HCT116 (cell line): ENCODE measurements around the gene C2orf92. TPM values are rescaled to one million over a fixed set of nuclear protein-coding genes. Genes with fewer than 3 reads are reported as not detected.

Source experiments
- ATAC-seq: fragments of 200-7000 bp; cut with Tn5 transposase; 2 replicates; pipeline ENCODE4 v1.9.1; 2020; ENCODE audit warnings: mild to moderate bottlenecking, moderate library complexity
- BruUV-seq: library from RNA; stranded (reverse); fragments of 400-500 nt; replicated peaks from 2 replicates; lab custom pipeline; 2021; lab: Mats Ljungman, UMichigan
- CTCF ChIA-PET: fragments of 300-600 bp; sonication (Branson Sonifier 250); formaldehyde crosslinking; loops from one replicate; lab custom pipeline; 2021; ENCODE audit warnings: antibody characterized with exemption; lab: Charles Lee
- POLR2A ChIA-PET: fragments of 300-600, 350-600 bp; sonication (Branson Sonifier 250); formaldehyde crosslinking; loops from one replicate; lab custom pipeline; 2021; ENCODE audit warnings: antibody characterized with exemption; lab: Charles Lee
- RAD21 ChIA-PET, 2 experiments: fragments of 300-600 bp; sonication (Branson Sonifier 250); formaldehyde crosslinking; loops; one replicate each; lab custom pipeline; 2023; ENCODE audit warnings: low total read pairs in 2 of 2; ENCODE audit not compliant: uncharacterized antibody in 2 of 2, unreplicated experiment in 2 of 2, low non-redundant PET in 1 of 2; lab: Charles Lee
- DNase-seq: peaks from one replicate; pipeline ENCODE4 v3.0.0-alpha.2; 2010; ENCODE audit warnings: low read depth, low spot score
- H2AFZ ChIP-seq: fragments of 200-600 bp; shearing (Covaris generic), sonication (generic); 2 replicates; pipeline ENCODE4 v1.6.1; 2017; ENCODE audit warnings: low read depth, mixed run types, mixed read lengths, antibody characterized with exemption, low read length; ENCODE audit not compliant: poor library complexity, severe bottlenecking
- H3K27ac ChIP-seq: 2 replicates; pipeline ENCODE4 v1.5.1; 2012; ENCODE audit warnings: low read depth, low read length
- H3K27me3 ChIP-seq: fragments of 200-600 bp; sonication (generic); 2 replicates; pipeline ENCODE4 v1.6.1; 2016; ENCODE audit warnings: mixed run types, low read length, mixed read lengths; ENCODE audit not compliant: insufficient read depth
- H3K36me3 ChIP-seq, 2 experiments: fragments of 200-500 bp in 1 of 2; fragments of 200-600 bp in 1 of 2; sonication (Bioruptor generic) in 1 of 2; sonication (generic) in 1 of 2; 2 replicates each; pipeline versions ENCODE4 v1.5.1 to v1.6.1; 2014 to 2016; ENCODE audit warnings: low read length in 2 of 2, inconsistent platforms in 1 of 2, mixed read lengths in 1 of 2, mixed run types in 1 of 2; ENCODE audit not compliant: insufficient read depth in 2 of 2, control insufficient read depth in 1 of 2
- H3K4me1 ChIP-seq, 2 experiments: fragments of 200-600 bp in 1 of 2; sonication (generic) in 1 of 2; 2 replicates each; pipeline versions ENCODE4 v1.5.1 to v1.6.1; 2012 to 2017; ENCODE audit warnings: low read length in 2 of 2, inconsistent platforms in 1 of 2, mild to moderate bottlenecking in 1 of 2, mixed read lengths in 1 of 2, mixed run types in 1 of 2, moderate library complexity in 1 of 2; ENCODE audit not compliant: insufficient read depth in 2 of 2, control insufficient read depth in 1 of 2
- H3K4me2 ChIP-seq: fragments of 200-600 bp; sonication (generic); 2 replicates; pipeline ENCODE4 v1.6.1; 2017; ENCODE audit warnings: mixed run types, low read length, mixed read lengths
- H3K4me3 ChIP-seq, 2 experiments: fragments of 200-600 bp in 1 of 2; sonication (generic) in 1 of 2; replicated peaks in 1 of 2; 2 replicates each; pipeline ENCODE4 v1.5.1; 2011 to 2016; ENCODE audit warnings: low read length in 2 of 2, control low read depth in 1 of 2, low read depth in 1 of 2, mild to moderate bottlenecking in 1 of 2, mixed read lengths in 1 of 2, mixed run types in 1 of 2
- H3K79me2 ChIP-seq: fragments of 200-600 bp; sonication (generic); 2 replicates; pipeline ENCODE4 v1.6.1; 2017; ENCODE audit warnings: mild to moderate bottlenecking, mixed run types, low read length, moderate library complexity, mixed read lengths; ENCODE audit not compliant: insufficient read depth
- H3K9ac ChIP-seq: fragments of 200-600 bp; sonication (generic); 2 replicates; pipeline ENCODE4 v1.6.1; 2016; ENCODE audit warnings: low read length, mixed read lengths
- H3K9me2 ChIP-seq: fragments of 200-600 bp; sonication (generic), shearing (Covaris generic); 2 replicates; pipeline ENCODE4 v1.6.1; 2017; ENCODE audit warnings: mixed run types, mild to moderate bottlenecking, moderate library complexity; ENCODE audit not compliant: insufficient read depth
- H3K9me3 ChIP-seq, 2 experiments: fragments of 200-500 bp in 1 of 2; fragments of 200-600 bp in 1 of 2; sonication (Bioruptor generic) in 1 of 2; sonication (generic) in 1 of 2; 2 replicates each; pipeline ENCODE4 v1.6.1; 2014 to 2017; ENCODE audit warnings: low read length in 2 of 2, mixed read lengths in 2 of 2, inconsistent platforms in 1 of 2, low read depth in 1 of 2, mild to moderate bottlenecking in 1 of 2, mixed run types in 1 of 2, moderate library complexity in 1 of 2; ENCODE audit not compliant: control insufficient read depth in 1 of 2, insufficient read depth in 1 of 2
- H4K20me1 ChIP-seq: fragments of 200-600 bp; sonication (generic), shearing (Covaris generic); 2 replicates; pipeline ENCODE4 v1.6.1; 2017; ENCODE audit warnings: mixed run types, mild to moderate bottlenecking, moderate library complexity; ENCODE audit not compliant: insufficient read depth
- ATF3 ChIP-seq: IDR thresholded peaks from 2 replicates; pipeline ENCODE4 v1.6.1; 2012
- CBX3 ChIP-seq: IDR thresholded peaks from 2 replicates; pipeline ENCODE4 v1.6.1; 2012; ENCODE audit warnings: low read depth
- CEBPB ChIP-seq: IDR thresholded peaks from 2 replicates; pipeline ENCODE4 v1.6.1; 2012; ENCODE audit warnings: low read depth
- EGR1 ChIP-seq: IDR thresholded peaks from 2 replicates; pipeline ENCODE4 v1.6.1; 2012; ENCODE audit warnings: low read depth
- EZH2phosphoT487 ChIP-seq: fragments of 200-600 bp; IDR thresholded peaks from 2 replicates; pipeline ENCODE4 v1.6.1; 2018; ENCODE audit warnings: antibody characterized with exemption, borderline replicate concordance
- FOSL1 ChIP-seq: IDR thresholded peaks from 2 replicates; pipeline ENCODE4 v1.6.1; 2012; ENCODE audit warnings: low read depth
- MAX ChIP-seq: IDR thresholded peaks from 2 replicates; pipeline ENCODE4 v1.6.1; 2012
- POLR2AphosphoS5 ChIP-seq: IDR thresholded peaks from 2 replicates; pipeline ENCODE4 v1.6.1; 2011; ENCODE audit warnings: mild to moderate bottlenecking, low read depth, low read length, moderate library complexity
- RAD21 ChIP-seq: IDR thresholded peaks from 2 replicates; pipeline ENCODE4 v1.6.1; 2012; ENCODE audit warnings: low read depth, mild to moderate bottlenecking
- YY1 ChIP-seq: IDR thresholded peaks from 2 replicates; pipeline ENCODE4 v1.6.1; 2011; ENCODE audit warnings: low read length, low read depth, moderate library complexity, mild to moderate bottlenecking; ENCODE audit not compliant: insufficient replicate concordance; ENCODE audit errors: extremely low read depth
- ZFX ChIP-seq: fragments of 450-650 bp; IDR thresholded peaks from 2 replicates; pipeline ENCODE4 v1.6.1; 2017
- ZNF274 ChIP-seq: fragments of 200-500 bp; sonication (Bioruptor generic); IDR thresholded peaks from 2 replicates; pipeline ENCODE4 v1.6.1; 2014; ENCODE audit warnings: mild to moderate bottlenecking, low read depth, low read length, inconsistent platforms
- intact Hi-C: fragments of 100-400 bp; cut with micrococcal nuclease; formaldehyde crosslinking; loops from 2 replicates; pipeline ENCODE4 v1.10.0; 2022
- total RNA-seq: library from RNA; stranded (reverse); gene quantifications from one replicate; pipeline ENCODE4 v1.2.1, GENCODE V29; 2021; ENCODE audit not compliant: unreplicated experiment
- TF ChIP-seq, protein P1 (sequence below): IDR thresholded peaks from 2 replicates; pipeline ENCODE4 v1.6.1; 2012; ENCODE audit warnings: low read depth

C2orf92 gene
- total RNA-seq, 1 experiment from 2014 or later: 3.0 TPM

- H3K4me2 ChIP-seq: no peak overlapping the region
- no peaks in the 10 kb centered on the region for H3K27me3 ChIP-seq
- POLR2A ChIA-PET: no interaction called here
- no peak overlapping the region for H2AFZ ChIP-seq
- BruUV-seq: no TSS peak
- H3K4me3 ChIP-seq: no peak overlapping the region
- intact Hi-C loops: loop anchor here (2.0 kb wide), 1 partner anchor 1135 kb away; no protein-coding TSS in a partner anchor
- no peak for TF ChIP-seq MAX
- no peak for TF ChIP-seq EZH2phosphoT487
- no peak for TF ChIP-seq CEBPB
- no peak for TF ChIP-seq FOSL1
- RAD21 ChIA-PET: no interaction called here
- peaks cover 0 to 3% of the 10 kb centered on the region in 2 experiments; a peak in 1 of 4 replicates for H3K4me1 ChIP-seq
- H3K9me2 ChIP-seq: no peaks in the 10 kb centered on the region
- no peak for ATAC-seq
- no peaks in the 10 kb centered on the region for H3K36me3 ChIP-seq
- CTCF ChIA-PET: no interaction called here
- H3K9ac ChIP-seq: no peak overlapping the region
- H3K27ac ChIP-seq: no peak overlapping the region
- H4K20me1 ChIP-seq: no peaks in the 10 kb centered on the region
- no peaks in the 10 kb centered on the region for H3K79me2 ChIP-seq
- DNase-seq: no peak
- no peaks in the 10 kb centered on the region for H3K9me3 ChIP-seq
Measured at GRCh38 chr2:97701851-97702465, 32.4 kb downstream of the C2orf92 start.

DNA sequence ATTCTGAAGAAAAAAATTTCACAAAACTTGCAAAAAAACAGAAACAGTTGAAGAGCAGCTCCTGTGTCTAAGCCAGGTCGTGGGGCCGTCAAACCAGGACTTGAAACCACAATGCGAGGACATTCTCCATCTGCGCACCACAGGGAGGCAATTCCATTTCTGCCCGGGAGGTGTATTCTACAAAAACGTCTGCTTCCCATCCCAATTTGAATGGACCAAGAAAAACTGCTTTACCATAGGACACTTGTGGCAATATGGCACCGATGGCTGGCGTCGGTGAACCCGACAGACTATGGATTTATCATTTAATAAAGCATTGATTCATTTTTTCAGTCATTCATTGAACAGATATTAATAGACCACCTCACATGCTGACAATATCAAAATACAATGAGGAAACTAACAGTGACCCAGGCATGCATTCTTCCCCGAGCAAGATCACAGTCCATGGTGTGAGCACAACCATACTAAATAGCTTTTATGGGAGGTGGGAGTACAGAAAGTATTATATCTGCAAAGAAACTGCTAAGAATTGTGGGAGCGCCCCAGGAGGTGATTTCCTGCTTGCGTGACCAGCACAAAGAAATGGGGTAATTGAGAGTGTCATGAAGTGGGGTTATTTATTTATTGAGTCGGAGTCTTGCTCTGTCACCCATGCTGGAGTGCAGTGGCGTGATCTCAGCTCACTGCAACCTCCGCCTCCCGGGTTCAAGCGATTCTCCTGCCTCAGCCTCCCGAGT is 33.4 kb downstream of the C2orf92 start:
- intact Hi-C loops: no loop called here
- CTCF ChIA-PET: no interaction called here
- no TSS peak for BruUV-seq

More for the DNA sequence above, 33.4 kb downstream of the C2orf92 start:
- Histone ChIP-seq H3K36me3 (no peaks in the 10 kb centered on the region), H3K79me2 (no peaks in the 10 kb centered on the region), H3K9me2 (no peaks in the 10 kb centered on the region), H4K20me1 (no peaks in the 10 kb centered on the region), H3K27me3 (no peaks in the 10 kb centered on the region), H3K9ac (no peak overlapping the region), H3K27ac (no peak overlapping the region), H3K4me2 (no peak overlapping the region), H3K9me3 (no peaks in the 10 kb centered on the region), H3K4me3 (no peak overlapping the region), H3K4me1 (no peaks in the 10 kb centered on the region), H2AFZ (no peak overlapping the region)
- TF ChIP-seq ZNF274: no peak
- no peak for TF ChIP-seq POLR2AphosphoS5
- TF ChIP-seq EGR1: no peak
- no peak for TF ChIP-seq RAD21
- no peak for TF ChIP-seq ATF3
- no peak for TF ChIP-seq FOSL1
- TF ChIP-seq ZFX: no peak
- TF ChIP-seq CBX3: no peak
- TF ChIP-seq YY1: no peak
- no peak for TF ChIP-seq CEBPB
- TF ChIP-seq MAX: no peak
- TF ChIP-seq, protein P1, sequence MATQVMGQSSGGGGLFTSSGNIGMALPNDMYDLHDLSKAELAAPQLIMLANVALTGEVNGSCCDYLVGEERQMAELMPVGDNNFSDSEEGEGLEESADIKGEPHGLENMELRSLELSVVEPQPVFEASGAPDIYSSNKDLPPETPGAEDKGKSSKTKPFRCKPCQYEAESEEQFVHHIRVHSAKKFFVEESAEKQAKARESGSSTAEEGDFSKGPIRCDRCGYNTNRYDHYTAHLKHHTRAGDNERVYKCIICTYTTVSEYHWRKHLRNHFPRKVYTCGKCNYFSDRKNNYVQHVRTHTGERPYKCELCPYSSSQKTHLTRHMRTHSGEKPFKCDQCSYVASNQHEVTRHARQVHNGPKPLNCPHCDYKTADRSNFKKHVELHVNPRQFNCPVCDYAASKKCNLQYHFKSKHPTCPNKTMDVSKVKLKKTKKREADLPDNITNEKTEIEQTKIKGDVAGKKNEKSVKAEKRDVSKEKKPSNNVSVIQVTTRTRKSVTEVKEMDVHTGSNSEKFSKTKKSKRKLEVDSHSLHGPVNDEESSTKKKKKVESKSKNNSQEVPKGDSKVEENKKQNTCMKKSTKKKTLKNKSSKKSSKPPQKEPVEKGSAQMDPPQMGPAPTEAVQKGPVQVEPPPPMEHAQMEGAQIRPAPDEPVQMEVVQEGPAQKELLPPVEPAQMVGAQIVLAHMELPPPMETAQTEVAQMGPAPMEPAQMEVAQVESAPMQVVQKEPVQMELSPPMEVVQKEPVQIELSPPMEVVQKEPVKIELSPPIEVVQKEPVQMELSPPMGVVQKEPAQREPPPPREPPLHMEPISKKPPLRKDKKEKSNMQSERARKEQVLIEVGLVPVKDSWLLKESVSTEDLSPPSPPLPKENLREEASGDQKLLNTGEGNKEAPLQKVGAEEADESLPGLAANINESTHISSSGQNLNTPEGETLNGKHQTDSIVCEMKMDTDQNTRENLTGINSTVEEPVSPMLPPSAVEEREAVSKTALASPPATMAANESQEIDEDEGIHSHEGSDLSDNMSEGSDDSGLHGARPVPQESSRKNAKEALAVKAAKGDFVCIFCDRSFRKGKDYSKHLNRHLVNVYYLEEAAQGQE: no peak
- DNase-seq (no peak), ATAC-seq (no peak)
- ChIA-PET POLR2A (no interaction called here), RAD21 (no interaction called here)
